GM19324 (cell line): ENCODE measurements around the gene MXRA8.
"Not testable (repeated sequence)": the region's sequence is repeated elsewhere in the genome, so short reads cannot be mapped to it uniquely, and the experiment has no call there.

ENCODE experiments used
- ATAC-seq: cut with Tn5 transposase; IDR thresholded peaks from one replicate; pipeline ENCODE4 v1.9.1; 2021; ENCODE audit warnings: mild to moderate bottlenecking, moderate library complexity; ENCODE audit not compliant: unreplicated experiment, low FRiP score

Gene MXRA8, protein sequence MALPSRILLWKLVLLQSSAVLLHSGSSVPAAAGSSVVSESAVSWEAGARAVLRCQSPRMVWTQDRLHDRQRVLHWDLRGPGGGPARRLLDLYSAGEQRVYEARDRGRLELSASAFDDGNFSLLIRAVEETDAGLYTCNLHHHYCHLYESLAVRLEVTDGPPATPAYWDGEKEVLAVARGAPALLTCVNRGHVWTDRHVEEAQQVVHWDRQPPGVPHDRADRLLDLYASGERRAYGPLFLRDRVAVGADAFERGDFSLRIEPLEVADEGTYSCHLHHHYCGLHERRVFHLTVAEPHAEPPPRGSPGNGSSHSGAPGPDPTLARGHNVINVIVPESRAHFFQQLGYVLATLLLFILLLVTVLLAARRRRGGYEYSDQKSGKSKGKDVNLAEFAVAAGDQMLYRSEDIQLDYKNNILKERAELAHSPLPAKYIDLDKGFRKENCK

DNA sequence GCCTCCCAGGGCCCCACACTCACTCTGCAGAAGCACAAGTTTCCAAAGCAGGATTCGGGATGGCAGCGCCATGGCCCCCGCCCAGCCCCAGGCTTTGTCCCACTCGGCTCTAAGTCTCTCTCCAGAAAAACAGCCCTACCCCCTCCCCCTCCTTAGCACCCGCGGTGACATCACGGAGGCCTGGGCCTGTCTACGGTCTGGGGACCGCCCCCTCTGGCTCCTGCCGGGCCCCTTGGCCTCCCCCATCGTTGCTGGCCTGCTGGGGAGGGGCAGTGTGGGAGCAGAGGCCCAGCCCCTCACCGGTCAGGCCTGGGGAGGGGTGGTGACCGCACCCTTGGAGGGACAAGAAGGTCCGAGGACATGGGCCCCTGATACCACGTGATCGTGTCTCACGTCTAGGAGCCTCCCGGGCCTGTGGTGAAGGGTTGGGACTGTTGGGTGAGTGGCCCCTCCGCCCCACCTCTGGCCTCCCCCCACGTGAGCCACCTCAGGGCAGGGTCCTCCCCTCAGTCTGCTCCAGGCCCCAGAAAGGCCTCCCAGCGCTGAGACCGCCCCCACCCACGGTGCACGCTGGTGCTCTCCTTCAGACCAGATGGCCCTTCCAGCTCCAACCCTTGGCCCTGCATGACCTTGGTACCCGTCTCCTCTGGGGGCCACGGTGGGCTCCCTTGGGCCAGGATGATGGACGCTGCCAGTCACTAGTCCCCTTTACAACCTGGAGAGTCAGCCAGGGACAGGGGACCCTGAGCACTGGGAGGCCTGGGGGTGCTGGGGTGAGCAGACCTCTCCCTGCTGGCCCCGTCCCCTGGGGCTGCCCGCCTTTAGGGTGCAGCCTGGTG is at the start of gene MXRA8:
Gene MXRA8, minus strand, starts transcription at position 123 of the 839 bp plus-strand sequence. Its CDS starts 51 bp downstream, at position 72.
- ATAC-seq, result no peak

DNA sequence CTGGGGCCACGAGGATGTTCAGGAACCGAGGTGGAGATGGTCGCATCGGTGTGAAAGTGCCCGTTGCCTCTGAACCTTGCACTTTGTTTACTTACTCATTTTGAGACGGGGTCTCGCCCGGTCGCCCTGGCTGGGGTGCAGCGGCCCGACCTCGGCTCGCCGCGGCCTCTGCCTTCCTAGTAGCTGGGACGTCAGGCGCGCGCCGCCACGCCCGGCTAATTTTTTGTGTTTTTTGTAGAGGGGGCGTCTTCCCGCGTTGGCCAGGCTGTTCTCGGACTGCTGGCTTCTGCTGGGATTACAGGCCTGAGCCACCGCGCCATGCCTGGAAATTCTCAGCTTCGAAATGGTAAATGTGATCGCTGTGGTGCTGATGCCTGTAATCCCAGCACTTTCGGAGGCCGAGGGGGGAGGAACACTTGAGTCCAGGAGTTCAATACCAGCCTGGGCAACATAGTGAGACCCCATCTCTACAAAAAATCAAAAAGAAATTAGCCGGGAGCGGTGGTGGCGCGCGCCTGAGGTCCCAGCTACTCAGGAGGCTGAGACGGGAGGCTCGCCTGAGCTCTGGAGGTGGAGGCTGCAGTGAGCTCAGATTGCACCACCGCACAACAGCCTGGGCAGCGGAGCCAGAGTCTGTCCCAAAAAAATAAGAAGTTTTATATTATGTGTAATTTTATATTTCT is 49.4 kb upstream of the MXRA8 start:
- ATAC-seq, result peak; percentile 17

DNA sequence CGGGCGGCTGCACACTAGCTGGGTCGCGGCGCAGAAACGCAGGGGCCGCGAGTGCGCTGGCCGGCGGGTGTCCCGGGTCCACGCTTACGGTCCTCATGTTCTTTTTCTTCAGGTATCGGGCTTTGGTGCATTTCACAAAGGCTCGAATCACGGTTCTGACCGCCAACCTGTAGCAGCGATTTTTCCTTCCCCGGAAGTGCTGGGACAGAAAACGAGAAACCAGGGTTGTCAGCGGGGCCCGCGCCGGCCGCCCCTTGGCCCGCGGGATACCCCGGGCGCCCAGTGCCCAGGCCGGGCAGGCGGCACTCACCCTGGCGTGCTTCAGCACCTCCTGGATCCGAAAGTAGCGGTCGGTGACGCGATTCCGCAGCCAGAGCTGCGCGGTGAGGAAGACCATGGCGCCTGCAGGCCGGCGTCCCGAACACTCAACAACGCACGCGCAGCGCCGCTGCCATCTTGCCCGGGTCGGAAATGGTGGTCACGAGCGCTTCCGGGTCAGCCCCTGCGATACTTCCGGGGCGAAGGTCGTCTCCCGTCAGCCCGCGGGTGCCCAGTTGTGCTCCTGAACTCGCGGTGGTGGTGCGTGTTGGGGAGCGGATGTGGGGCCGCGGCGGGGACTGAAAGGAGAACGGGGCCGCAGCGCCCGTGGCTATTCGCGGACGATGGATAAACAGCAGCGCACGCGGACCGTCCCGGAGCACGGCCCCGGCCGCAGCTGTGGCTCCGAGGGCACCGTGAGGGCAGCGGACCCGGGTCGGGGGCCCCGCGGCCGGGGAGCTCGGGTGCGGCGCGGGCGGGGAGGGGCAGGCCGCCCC is 48.7 kb upstream of the MXRA8 start, which contains the start of gene MRPL20:
Gene MRPL20, minus strand, starts transcription at position 473 of the 815 bp plus-strand sequence. Its CDS starts 76 bp downstream, at position 397.
- ATAC-seq, result peak; percentile 91

DNA sequence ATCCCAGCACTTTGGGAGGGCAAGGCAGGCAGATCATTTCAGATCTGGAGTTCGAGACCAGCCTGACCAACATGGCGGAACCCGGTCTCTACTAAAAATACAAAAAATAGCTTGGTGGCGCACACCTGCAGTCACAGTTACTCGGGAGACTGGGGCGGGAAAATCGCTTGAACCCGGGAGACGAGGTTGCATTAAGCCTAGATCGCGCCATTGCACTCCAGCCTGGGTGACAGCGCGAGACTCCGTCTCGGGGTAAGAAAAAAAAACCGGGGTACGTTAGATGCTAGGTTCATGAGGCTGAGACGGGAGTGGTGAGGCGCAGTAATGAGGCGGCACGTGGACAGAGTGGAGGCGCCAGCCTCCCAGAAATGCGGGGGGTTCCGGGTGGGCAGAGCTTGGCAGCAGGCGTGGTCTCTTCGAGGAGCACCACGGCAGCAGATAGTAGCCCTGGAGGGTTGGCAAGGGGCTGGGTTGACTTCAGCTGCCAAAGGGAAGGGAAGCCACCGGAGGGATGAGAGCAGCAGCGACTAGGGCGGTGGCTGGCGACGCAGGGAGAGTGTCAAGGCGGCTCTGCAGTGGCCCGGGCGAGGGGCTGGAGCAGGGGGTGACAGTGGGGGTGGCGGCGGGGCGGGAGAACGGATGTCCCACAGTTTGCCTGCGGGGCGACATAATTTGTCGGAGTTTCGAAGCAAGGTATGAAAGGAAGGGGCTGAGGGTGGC is 47.9 kb upstream of the MXRA8 start:
- no peak for ATAC-seq

DNA sequence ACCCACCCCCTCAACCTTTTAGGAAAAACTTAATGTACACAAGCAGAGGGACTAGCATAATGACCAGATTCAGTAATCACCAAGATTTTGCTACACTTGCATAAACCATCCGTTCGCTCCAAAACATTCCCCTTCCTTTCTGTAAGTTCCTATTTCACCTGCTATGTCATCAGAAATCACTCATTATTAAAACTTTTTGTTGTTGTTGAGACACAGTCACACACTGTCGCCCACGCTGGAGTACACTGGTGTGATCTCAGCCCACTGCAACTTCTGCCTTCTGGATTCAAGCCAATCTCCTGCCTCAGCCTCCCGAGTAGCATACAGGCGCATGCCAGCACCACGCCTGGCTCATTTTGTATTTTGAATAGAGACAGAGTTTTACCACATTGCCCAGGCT is 45.3 kb upstream of the MXRA8 start:
- no peak for ATAC-seq

DNA sequence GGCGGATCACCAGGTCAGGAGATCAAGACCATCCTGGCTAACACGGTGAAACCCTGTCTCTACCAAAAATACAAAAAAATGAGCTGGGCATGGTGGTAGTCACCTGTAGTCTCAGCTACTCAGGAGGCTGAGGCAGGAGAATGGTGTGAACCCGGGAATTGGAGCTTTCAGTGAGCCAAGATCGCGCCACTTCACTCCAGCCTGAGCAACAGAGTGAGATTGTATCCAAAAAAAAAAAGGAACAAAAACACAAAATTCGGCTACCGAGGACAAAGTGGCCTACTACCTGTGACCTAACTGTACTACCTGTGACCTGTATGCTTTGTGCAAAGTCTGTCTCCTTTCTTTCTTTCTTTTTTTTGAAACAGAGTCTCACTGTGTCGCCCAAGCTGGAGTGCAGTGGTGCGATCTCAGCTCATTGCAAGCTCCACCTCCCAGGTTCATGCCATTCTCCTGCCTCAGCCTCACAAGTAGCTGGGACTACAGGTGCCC is 44.6 kb upstream of the MXRA8 start:
- not testable (repeated sequence) for ATAC-seq

DNA sequence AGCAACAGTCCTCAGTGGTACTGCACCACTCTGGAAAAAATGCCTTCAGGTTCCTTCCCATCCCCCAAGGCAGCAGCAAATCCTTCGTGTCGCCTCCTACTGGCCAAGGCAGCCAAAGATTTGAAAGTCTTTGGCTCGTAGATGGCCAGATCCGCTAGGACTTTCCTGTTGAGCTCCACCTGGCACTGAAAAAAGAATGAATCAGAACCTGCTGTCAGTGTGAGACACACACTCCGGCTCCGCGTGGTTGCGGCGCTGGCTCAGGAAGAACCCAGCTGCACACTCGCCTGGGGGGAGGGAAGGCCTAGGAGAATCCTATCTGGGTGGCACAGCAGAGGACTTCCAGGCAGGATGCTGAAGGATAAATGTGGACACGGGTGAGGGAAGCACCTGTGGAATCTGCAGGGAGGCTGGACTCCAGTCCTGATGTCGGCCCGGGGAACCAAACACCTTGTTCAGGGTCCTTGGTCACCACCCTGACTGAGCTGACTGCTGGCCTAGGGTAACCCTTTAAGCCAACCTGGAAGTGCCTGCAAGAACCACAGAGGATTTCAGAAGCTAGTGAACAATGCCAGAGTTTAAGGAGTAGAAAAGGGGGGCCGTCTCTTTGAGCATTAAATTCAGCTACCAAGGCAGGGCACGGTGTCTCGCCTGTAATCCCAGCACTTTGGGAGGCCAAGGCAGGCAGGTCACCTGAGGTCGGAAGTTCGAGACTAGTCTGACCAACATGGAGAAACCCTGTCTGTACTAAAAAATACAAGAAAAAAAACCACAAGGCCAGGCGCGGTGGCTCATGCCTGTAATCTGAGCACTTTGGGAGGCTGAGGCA is 43.9 kb upstream of the MXRA8 start:
- no peak for ATAC-seq

DNA sequence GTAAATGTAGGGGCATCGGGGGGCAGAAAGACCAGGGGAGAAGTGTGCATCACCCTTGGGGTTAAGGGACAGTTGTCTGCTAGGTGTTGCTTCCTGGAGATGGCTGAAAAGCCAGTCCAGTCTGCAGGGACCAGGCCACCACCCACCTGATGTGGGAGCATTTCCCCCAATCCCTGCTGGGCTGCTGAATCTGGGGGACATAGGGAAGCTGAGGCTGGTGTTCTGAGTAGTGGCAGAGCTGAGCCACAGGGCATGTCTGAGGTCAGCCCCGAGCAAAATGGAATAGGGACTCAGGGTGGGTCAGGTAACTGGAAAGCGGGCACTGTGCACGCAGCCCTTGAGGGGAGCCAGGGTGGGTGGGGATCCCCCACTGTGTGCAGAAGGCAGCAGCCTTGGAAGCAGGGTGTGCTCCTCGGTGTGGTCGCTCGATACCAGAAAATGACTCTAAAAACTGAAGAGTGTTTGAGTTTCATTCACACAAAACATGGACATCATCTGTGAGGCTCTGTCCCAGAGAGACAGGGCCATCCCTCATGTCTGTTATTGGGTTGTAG is 43.2 kb upstream of the MXRA8 start:
- no peak for ATAC-seq

DNA sequence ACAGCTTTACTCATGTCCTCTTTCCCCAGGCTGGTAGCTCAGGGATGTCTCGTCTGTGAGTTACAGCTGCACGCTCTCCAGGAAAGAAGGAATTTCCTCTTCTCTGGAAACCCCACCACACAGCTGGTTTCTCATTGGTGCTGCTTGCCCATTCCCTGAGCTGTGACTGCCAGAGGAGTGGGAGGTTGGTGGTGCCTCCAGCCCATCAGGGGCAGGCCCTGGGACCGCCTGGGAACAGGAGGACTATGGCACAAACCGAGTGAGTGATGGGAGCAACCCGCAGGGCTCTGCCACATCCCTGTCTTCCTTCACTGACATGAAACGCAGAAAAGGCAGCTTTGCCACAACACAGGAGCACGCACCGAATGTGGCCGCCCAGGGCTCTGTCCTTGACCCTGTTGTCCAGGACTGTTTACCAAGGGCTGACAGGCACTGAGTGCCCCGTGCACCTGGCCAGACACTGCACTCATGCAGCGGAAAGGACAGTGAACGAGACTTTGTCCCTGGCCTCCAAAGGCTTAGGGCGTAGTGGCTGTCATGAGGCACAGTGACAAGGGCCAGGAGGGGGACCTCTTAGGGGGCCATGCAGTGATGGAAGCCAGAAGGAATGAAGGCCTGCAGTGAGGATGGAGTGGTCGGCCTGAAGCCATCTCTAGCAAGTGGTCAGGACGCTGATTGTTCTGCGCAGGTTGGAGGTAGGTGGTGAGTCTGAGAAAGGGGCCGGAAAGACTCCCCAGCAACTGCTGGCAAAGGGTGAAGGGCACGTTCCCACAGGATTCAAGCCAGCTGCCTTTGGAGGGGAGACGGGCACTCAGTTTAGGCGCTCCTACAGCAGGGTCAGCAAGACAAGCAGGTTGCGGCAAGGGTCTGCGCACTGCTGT is 42.5 kb upstream of the MXRA8 start:
- no peak for ATAC-seq

DNA sequence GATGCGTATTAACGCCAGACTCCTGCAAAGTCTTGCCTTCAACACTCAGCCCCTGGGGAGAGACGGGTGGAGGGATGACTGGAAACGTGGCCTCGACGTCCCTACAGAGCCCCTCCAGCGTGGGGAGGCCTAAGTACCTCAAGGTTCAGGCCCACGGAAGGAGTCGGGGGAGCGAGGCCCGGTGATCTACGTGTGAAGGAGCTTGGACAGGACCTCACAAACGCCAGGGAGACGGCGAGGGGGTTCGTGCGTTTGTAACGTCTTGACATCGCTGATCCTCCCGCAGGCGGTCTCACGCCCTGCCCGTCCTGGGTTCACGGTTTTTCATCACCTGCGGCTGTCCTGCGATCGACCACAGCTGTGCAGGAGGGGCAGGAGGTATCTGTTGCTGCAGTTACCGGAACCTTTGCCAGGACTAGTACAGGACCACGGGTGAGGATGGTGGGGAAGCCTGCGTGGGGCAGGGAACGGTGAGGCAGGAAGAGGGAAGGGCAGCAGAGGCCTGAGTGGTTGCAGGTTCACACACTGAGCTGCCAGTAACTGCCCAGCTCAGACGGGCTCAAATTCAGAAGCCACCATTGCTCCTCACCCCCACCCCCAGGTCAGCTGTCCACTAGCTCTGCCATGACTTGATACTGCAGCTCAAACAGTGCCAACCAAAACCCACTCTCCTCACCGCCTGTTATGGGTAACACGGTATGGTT is 41.7 kb upstream of the MXRA8 start:
- no peak for ATAC-seq

DNA sequence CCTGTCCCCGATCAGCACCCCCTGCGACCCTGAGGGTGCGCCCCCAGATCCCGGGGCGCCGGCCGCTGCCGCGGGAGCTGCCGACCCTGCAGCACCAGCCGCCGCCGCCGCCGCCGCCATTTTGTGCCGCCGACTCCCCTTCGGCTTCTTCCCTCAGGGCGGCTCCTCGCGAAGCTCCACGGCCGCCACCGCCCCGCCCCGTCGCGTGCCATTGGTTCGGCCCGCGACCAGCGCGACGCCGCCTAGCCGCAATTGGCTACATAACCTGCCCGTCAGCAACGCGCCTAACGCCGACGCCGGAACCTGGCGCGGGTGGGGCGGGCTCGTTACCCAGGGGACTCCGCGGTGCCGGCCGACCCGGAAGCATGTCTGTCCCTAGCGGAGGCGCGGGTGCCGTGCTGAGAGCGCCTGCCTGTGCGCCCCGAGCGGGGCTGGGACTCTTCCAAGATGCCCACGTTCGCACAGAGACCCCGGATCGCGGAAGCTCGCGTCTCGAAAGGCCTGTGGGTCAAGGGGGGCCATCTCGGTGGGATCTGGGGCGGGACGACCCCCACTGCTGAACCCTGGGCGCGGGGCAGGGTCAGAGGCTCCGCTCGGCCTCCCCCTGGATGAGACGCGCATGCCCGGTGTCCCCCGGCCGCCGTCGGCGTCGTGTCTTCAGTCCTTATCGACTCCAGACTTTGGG is 41.0 kb upstream of the MXRA8 start, which contains the start of gene CCNL2:
Gene CCNL2, minus strand, starts transcription at position 149 of the 685 bp plus-strand sequence. Its CDS starts 29 bp downstream, at position 120.
- ATAC-seq, result peak; percentile 93

DNA sequence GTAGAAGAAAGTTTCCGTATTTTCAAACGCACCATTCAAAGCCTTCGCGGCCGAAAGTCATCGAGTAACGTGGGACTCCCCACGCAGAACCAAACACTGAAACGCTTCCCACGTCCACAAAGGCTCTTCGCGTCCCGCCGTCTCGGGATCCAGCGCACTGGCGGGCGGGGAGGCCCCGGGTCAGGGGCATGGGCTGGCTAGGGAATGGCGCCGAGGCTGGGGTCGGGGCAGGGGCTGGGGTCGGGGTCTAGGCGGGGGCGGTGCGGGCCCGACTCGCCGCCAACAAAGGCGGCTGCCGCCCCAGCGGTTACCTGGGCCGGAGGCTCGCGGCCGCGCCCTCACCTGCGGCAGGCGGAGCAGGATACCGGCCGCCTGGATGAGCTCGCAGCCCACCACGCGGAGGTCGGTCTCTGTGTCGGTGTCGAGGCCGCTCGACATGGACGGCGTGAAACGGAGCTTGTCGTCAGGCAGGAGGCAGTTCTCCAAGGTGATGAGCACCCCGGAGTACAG is 40.4 kb upstream of the MXRA8 start:
- ATAC-seq, result peak; percentile 28

DNA sequence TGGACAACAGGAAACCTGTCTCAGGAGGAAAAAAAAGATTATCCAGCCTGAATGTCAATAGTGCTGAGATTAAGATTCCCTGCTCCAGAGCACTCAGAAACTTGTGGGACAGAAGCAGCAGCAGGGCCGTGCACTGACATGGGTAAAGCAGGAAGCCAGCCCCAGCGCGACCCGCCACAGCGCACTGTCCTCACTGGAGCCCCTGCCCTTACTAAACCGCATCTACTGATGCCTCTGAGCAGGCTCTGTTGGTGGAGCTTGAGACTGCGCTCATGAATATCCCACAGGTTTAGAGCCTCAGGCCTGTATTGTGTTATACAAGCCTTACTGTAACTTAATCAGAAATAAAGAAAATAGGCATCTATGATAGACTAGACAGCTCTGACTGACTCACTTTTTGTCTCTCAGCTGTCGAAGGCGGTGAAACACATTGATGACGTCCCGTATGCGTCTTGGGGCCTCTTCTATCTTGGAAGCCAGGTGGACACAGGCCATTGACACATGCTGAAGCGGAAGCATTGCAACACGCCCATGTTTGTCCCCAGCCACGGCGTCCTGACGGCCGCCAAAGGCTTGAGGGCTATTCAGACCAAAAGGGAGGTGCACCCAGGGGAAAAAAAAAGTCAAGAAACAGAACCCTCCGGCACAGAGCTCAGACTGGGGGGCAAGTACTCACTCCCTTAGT is 39.6 kb upstream of the MXRA8 start:
- ATAC-seq, result no peak

DNA sequence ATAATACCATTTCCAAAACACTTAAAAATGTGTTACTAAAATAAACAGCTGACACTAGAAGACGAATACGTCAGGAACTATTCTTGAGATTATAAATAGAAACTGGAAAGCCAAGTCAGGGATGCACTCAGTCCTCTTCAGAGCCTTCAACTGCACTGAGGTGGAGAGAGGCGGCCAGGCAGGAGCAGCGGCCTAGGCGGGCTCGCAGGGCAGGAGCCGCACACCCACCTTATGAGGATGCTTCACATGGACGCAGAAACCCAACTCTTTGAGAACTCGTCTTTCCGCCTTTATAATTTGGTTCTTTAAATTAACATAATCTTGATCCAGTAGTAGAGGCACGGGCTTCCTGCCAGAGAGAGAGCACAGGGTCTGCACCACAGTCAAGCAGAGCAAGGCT is 36.8 kb upstream of the MXRA8 start:
- ATAC-seq, result no peak

DNA sequence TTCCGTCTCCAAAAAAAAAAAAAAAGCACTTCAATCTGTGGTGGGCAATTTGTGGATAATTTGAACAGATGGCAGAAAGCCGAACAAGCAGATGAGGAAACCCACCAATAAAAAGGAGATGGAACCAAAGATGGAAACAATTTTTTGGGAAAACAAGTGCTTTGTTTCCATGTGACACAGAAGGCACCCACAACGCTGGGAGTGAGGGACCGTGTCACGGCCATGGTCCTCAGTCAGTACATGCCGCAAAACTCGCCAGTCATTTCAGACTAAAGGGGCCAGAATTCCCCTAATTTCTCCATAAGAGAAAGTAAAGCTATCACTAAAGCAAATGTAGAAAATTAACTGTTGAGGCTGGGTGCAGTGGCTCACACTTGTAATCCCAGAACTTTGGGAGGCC is 35.8 kb upstream of the MXRA8 start:
- ATAC-seq, result no peak
